HG02678 (cell line): ENCODE data around the gene SCGB1A1.
"Not testable (repeated sequence)": the region's sequence is repeated elsewhere in the genome, so short reads cannot be mapped to it uniquely, and the experiment has no call there.

Experiments
- ATAC-seq: cut with Tn5 transposase; IDR thresholded peaks from one replicate; pipeline ENCODE4 v1.9.1; 2021; ENCODE audit warnings: mild to moderate bottlenecking, moderate library complexity; ENCODE audit not compliant: unreplicated experiment

SCGB1A1 gene

GRCh38 chr11:62418733-62419132, at the start of gene SCGB1A1:
SCGB1A1 (plus strand) TSS chr11:62419033; CDS start chr11:62419096, 63 bp downstream.
- ATAC-seq = no peak

- no peak for ATAC-seq
Measured at GRCh38 chr11:62370743-62371440, 47.9 kb upstream of the SCGB1A1 start.

- ATAC-seq = no peak
Measured at GRCh38 chr11:62372871-62373270, 46.0 kb upstream of the SCGB1A1 start.

GRCh38 chr11:62373464-62374119, 45.2 kb upstream of the SCGB1A1 start:
- ATAC-seq = no peak

GRCh38 chr11:62374801-62375200, 44.0 kb upstream of the SCGB1A1 start:
- no peak for ATAC-seq

- not testable (repeated sequence) for ATAC-seq
Measured at GRCh38 chr11:62378459-62379063, 40.3 kb upstream of the SCGB1A1 start.

- ATAC-seq = not testable (repeated sequence)
Measured at GRCh38 chr11:62379586-62379985, 39.2 kb upstream of the SCGB1A1 start.

GRCh38 chr11:62380821-62381245, 38.0 kb upstream of the SCGB1A1 start:
- not testable (repeated sequence) for ATAC-seq

- ATAC-seq = no peak
Measured at GRCh38 chr11:62383822-62384221, 35.0 kb upstream of the SCGB1A1 start.

GRCh38 chr11:62386083-62386482, 32.8 kb upstream of the SCGB1A1 start:
- not testable (repeated sequence) for ATAC-seq

- no peak for ATAC-seq
Measured at GRCh38 chr11:62387381-62387780, 31.5 kb upstream of the SCGB1A1 start.

GRCh38 chr11:62388999-62389398, 29.8 kb upstream of the SCGB1A1 start:
- no peak for ATAC-seq

GRCh38 chr11:62390237-62390636, 28.6 kb upstream of the SCGB1A1 start:
- no peak for ATAC-seq

GRCh38 chr11:62390722-62391121, 28.1 kb upstream of the SCGB1A1 start:
- no peak for ATAC-seq

- ATAC-seq = no peak
Measured at GRCh38 chr11:62391642-62392425, 27.0 kb upstream of the SCGB1A1 start.

- ATAC-seq = no peak
Measured at GRCh38 chr11:62392506-62392905, 26.3 kb upstream of the SCGB1A1 start.

- no peak for ATAC-seq
Measured at GRCh38 chr11:62393061-62393611, 25.7 kb upstream of the SCGB1A1 start.

- no peak for ATAC-seq
Measured at GRCh38 chr11:62393735-62394134, 25.1 kb upstream of the SCGB1A1 start.

- no peak for ATAC-seq
Measured at GRCh38 chr11:62394825-62395538, 23.9 kb upstream of the SCGB1A1 start.

- ATAC-seq = no peak
Measured at GRCh38 chr11:62395885-62396551, 22.8 kb upstream of the SCGB1A1 start.
